ENCODE measurements around the gene PLEK. TPM values are rescaled to one million over a fixed set of nuclear protein-coding genes. Genes with fewer than 3 reads are reported as not detected.
A peak's percentile ranks its signal among the peaks of the same experiment; 100 is the strongest.
"Not testable (repeated sequence)": the region's sequence is repeated elsewhere in the genome, so short reads cannot be mapped to it uniquely, and the experiment has no call there.

The PLEK gene
- polyA plus RNA-seq, 2 of the 4 experiments (the other 2 are of a cell fraction): 0.04 TPM; not detected in 1

DNA sequence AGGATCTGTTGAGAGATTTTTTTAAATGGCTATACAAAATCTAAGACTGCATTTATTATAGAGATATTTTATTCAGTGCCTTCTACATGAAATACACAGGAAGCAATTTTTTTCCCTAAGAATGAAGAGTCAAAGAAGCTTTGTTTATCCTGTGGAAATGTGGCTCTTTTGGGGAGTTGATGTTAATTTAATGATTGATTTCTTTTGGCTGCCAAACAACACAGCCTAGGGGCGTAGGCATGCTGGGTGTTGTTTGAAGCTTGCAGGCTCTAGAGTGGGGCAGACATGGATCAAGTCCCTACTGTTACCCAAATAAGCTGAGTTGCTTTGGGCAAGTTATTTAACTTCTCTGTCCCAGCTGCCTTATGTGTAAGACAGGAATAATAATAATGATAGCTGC, 21.1 kb upstream of the PLEK start (continued):
- TF ChIP-seq REST (IDR thresholded peaks at IDR 0.05) (no peak), TP53 (CRISPR knock-in tag; IDR thresholded peaks at IDR 0.05) (no peak), EP300 (IDR thresholded peaks at IDR 0.05) (no peak), MAZ (IDR thresholded peaks at IDR 0.05; ENCODE audit: borderline replicate concordance, low read depth, low read length) (no peak), CHD4 (IDR thresholded peaks at IDR 0.05; ENCODE audit: borderline replicate concordance) (no peak), HES2 (IDR thresholded peaks at IDR 0.05) (no peak)
- TF ChIP-seq, protein P1, sequence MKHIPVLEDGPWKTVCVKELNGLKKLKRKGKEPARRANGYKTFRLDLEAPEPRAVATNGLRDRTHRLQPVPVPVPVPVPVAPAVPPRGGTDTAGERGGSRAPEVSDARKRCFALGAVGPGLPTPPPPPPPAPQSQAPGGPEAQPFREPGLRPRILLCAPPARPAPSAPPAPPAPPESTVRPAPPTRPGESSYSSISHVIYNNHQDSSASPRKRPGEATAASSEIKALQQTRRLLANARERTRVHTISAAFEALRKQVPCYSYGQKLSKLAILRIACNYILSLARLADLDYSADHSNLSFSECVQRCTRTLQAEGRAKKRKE (CRISPR knock-in tag; IDR thresholded peaks at IDR 0.05; ENCODE audit: low read depth): no peak
- TF ChIP-seq, protein P2, sequence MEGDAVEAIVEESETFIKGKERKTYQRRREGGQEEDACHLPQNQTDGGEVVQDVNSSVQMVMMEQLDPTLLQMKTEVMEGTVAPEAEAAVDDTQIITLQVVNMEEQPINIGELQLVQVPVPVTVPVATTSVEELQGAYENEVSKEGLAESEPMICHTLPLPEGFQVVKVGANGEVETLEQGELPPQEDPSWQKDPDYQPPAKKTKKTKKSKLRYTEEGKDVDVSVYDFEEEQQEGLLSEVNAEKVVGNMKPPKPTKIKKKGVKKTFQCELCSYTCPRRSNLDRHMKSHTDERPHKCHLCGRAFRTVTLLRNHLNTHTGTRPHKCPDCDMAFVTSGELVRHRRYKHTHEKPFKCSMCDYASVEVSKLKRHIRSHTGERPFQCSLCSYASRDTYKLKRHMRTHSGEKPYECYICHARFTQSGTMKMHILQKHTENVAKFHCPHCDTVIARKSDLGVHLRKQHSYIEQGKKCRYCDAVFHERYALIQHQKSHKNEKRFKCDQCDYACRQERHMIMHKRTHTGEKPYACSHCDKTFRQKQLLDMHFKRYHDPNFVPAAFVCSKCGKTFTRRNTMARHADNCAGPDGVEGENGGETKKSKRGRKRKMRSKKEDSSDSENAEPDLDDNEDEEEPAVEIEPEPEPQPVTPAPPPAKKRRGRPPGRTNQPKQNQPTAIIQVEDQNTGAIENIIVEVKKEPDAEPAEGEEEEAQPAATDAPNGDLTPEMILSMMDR (IDR thresholded peaks at IDR 0.05): no peak

DNA sequence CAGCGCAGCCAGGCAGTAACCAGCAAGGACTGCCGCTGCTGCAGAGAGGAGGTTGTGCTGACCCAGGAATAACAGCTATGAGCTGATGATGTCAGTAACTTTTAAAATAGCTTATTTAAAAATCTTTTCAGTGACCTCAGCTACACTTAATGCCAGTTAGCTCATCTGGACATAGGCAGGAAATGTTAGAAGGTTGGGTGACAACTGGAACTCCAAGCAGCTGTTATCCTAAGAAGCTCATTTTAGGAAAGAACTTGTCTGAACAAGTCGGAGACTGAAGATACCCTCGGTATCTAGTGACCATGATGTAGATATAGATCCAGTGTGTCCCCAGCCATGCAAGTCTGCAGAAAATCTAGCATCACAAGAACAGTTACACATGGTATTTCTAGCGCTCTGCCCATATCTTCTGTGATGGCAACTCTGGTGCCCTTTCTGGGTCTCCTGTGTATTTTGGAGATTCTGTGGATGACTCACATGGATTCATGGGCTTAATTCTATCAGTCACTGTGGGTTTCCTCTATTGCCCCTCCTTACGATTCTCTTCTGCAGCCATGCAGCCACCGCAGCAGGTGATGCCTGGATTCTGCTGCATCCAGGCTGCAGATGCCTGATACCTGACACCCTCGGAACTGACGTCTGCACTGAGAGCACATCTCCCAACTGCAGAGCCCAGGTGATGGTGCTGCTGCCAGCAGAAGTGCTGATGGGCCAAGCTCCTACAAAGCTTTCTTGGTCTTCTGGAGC, 19.8 kb upstream of the PLEK start:
- DNase-seq (ENCODE audit: low read depth in 1 of 2, low spot score in 1 of 2) (no peak), ATAC-seq (no peak), FAIRE-seq (no peak)
- no peaks in the 10 kb centered on the region for H3K4me1 ChIP-seq
- WGBS (ENCODE audit: missing lambda C conversion rate): 55% methylated on average over 9 of the region's 9 CpGs
- no peak overlapping the region for H3K4me2 ChIP-seq
- no peak for TF ChIP-seq EP300 (IDR thresholded peaks at IDR 0.05)
- TF ChIP-seq, protein P1 (CRISPR knock-in tag; IDR thresholded peaks at IDR 0.05; ENCODE audit: low read depth): no peak
- no peaks in the 10 kb centered on the region for H3K9me3 ChIP-seq
- no peak overlapping the region for H3K4me3 ChIP-seq
- ChIA-PET CTCF (interaction anchor here (1.3 to 1.7 kb wide), 3 partner anchors 10 to 96 kb away, joined by 3 to 7 read pairs (median 4); partner anchors contain the start of gene CNRIP1), POLR2A (no interaction called here)
- H3K27ac ChIP-seq: no peak overlapping the region

- ATAC-seq; FAIRE-seq; H3K4me2 ChIP-seq; DNase-seq (ENCODE audit: low read depth in 1 of 2, low spot score in 1 of 2); H3K27ac ChIP-seq; H3K9me3 ChIP-seq; H3K4me3 ChIP-seq; H3K4me1 ChIP-seq; POLR2A ChIA-PET: not testable (repeated sequence)
- WGBS (ENCODE audit: missing lambda C conversion rate): 28% methylated on average over 4 of the region's 4 CpGs
- CTCF ChIA-PET: interaction anchor here (0.6 to 1.3 kb wide), 3 partner anchors 23 to 1293 kb away, joined by 3 to 4 read pairs (median 3); partner anchors contain the start of gene CNRIP1
- TF ChIP-seq MAFK (IDR thresholded peaks at IDR 0.05; ENCODE audit: partially characterized antibody): peak; percentile 90
Measured at GRCh38 chr2:68349091-68349490, 16.0 kb upstream of the PLEK start.

DNA sequence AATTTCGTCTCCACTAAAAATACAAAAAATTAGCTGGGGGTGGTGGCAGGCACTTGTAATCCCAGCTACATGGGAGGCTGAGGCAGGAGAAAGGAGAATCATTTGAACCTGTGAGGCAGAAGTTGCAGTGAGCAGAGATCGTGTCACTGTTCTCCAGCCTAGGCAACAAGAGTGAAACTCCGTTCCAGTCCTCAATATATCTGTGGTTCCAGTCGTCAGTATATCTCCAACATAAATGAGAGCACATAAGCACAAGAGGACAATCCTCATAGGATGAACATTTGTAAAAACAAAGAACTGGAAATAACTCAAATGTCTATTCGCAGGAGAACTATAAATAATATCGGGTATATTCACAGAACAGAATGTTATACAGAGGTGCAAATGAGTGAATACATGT, 13.1 kb upstream of the PLEK start:
- POLR2A ChIA-PET: no interaction called here
- FAIRE-seq: no peak
- 79% methylated on average over 6 of the region's 6 CpGs for WGBS (ENCODE audit: missing lambda C conversion rate)
- Histone ChIP-seq H3K9me3 (no peaks in the 10 kb centered on the region), H3K27ac (no peak overlapping the region), H3K4me1 (no peaks in the 10 kb centered on the region), H3K4me3 (no peak overlapping the region), H3K4me2 (no peak overlapping the region)
- no peak for ATAC-seq
- no peak for DNase-seq (ENCODE audit: low read depth in 1 of 2, low spot score in 1 of 2)
- CTCF ChIA-PET: interaction anchor here (0.6 to 2.4 kb wide), 4 partner anchors 13 to 93 kb away, joined by 3 to 5 read pairs (median 4); no protein-coding TSS in a partner anchor
- no peak for TF ChIP-seq JUN (IDR thresholded peaks at IDR 0.05)
- TF ChIP-seq PBX3 (IDR thresholded peaks at IDR 0.05): no peak
- TF ChIP-seq CEBPB (IDR thresholded peaks at IDR 0.05): no peak
- no peak for TF ChIP-seq FOXS1 (CRISPR knock-in tag; IDR thresholded peaks at IDR 0.05)
- no peak for TF ChIP-seq E2F6 (IDR thresholded peaks at IDR 0.05; ENCODE audit: borderline replicate concordance, low read depth)
- no peak for TF ChIP-seq FOSB (CRISPR knock-in tag; IDR thresholded peaks at IDR 0.05)
- TF ChIP-seq EP300 (IDR thresholded peaks at IDR 0.05): no peak
- TF ChIP-seq POLR2AphosphoS2 (conservative IDR thresholded peaks at IDR 0.05; ENCODE audit: low read length): no peak
- TF ChIP-seq CBX2 (IDR thresholded peaks at IDR 0.05; ENCODE audit: borderline replicate concordance, low read depth): no peak
- no peak for TF ChIP-seq NFE2L2 (conservative IDR thresholded peaks at IDR 0.05; ENCODE audit: low read length)
- no peak for TF ChIP-seq MAZ (IDR thresholded peaks at IDR 0.05; ENCODE audit: borderline replicate concordance, low read depth, low read length)
- TF ChIP-seq, protein P1 (CRISPR knock-in tag; IDR thresholded peaks at IDR 0.05; ENCODE audit: low read depth): no peak

Measured in A549 (cell line).